GM19193 (cell line): ENCODE results near the gene NAALAD2.

Experiments used
- POLR2A ChIP-seq: IDR thresholded peaks from 4 replicates; pipeline ENCODE4 v1.6.1; 2011; ENCODE audit not compliant: insufficient read depth, insufficient read length; ENCODE audit errors: extremely low read depth

Gene NAALAD2

GRCh38 chr11:90189011-90189410, 54.5 kb downstream of the NAALAD2 start:
- no peak for TF ChIP-seq POLR2A

DNA sequence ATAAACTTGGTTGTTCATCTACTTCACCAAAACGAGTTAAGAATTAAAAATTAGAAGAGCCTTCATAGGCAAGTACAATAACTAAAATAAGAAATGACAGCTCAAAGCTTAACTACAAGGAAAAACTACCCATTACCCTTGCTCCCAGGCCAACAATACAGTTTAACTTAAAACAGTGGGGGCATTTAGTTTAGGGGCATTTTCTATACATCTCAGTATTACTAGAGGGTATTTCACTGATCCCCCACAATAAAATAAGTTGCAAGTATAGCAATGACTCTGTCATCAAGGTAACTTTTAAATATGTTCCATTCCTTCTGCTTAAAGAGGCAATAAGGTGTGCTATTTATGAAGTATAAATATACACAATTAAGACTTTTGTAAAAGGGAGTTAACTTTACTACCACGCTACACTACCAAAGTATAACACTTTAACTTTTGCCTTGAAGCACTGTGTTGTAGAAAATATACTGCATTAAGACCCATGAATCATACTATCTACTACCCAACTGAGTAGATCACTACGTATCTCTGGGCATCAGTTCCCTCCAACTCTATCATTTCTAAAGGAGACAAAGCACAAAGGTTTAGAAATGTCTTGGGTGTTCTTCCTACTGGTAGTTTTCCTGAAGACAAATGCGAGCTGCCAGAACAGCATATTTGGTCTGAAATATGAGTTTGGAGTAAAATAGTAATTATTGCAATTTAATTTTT, 58.6 kb downstream of the NAALAD2 start:
- no peak for TF ChIP-seq POLR2A

- no peak for TF ChIP-seq POLR2A
Observed at GRCh38 chr11:90197377-90197776, 62.9 kb downstream of the NAALAD2 start.

DNA sequence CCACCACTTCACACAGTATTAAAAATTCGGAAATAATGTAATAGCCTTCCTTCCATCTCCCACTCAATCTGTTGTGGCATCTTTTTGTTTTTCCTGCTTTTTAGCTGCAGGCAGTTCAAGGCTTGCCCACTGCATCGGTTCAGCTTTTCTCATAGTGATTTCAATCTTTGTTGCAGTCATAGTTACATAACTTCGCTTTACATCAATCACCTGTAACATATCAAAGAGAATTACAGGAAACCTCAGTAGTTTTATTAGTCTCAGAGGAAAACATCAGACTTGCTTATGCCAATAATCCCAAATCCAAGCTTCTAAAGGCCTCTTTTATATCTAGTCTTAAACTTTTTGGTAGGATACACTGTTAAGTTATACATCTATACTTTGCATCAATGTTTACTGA, 67.9 kb downstream of the NAALAD2 start:
- no peak for TF ChIP-seq POLR2A

- TF ChIP-seq POLR2A = no peak
Observed at GRCh38 chr11:90204407-90204806, 69.9 kb downstream of the NAALAD2 start.

DNA sequence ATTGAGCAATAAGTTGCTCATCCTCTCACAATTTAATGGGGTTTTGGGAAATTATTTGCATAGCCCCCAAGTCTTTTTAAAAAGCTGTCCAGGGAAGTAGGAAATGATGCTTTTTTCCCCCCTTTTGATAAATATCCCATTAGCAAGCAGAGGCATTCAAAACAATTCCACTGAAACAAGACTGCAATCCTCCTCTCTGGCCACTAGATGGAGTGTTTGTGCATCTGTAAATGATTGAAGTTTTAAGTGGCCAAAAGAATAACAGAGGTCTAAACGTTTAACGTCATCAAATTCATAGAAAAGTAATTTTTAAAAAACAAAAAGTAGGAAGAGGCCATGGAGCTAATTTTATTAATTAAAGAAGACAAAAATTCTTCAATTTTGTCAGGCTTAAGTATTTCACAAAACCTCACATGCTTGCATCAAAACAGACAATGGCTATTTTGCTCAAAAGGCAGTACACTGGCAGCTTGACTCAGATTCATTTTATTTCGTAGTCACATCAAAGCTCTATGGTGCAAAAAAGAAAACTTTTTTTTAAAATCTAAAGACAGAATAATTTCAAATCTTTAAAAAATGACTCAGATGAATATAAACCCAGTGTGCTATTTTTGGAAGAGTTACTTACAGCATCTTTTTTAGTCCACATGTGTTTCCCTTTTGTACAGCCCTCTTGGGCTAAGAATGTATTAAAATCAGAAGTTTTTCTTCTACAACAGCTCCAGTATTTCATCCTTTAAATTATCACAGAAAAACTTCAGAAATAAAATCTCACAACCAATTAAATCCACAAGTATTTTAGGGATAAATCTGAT, 70.6 kb downstream of the NAALAD2 start:
- no peak for TF ChIP-seq POLR2A

GRCh38 chr11:90208857-90209256, 74.4 kb downstream of the NAALAD2 start:
- TF ChIP-seq POLR2A = no peak

- TF ChIP-seq POLR2A = no peak
Observed at GRCh38 chr11:90213322-90213721, 78.9 kb downstream of the NAALAD2 start.

- no peak for TF ChIP-seq POLR2A
Observed at GRCh38 chr11:90216611-90217010, 82.1 kb downstream of the NAALAD2 start.

GRCh38 chr11:90218606-90219005, 84.1 kb downstream of the NAALAD2 start:
- no peak for TF ChIP-seq POLR2A

- no peak for TF ChIP-seq POLR2A
Observed at GRCh38 chr11:90219438-90219837, 85.0 kb downstream of the NAALAD2 start.

DNA sequence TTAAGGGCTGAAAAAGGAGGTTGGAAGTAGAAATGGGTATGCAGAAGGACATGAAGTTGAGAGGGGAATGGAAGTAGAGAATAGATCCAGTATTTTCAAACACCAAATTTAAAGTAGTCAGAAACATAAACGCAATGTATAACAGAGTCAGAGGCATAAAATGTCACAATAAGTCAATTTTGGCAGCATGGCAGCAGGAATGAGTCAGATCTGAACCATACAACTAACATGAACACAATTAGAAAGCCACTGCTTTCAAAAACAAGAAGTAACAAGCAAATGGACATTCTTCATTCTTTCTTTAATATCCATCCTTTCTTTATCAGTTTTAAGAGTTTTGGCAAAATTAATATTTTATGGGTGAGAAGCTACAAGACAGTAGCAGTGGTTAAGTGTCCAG, 85.9 kb downstream of the NAALAD2 start:
- TF ChIP-seq POLR2A = no peak

GRCh38 chr11:90221803-90222458, 87.5 kb downstream of the NAALAD2 start:
- no peak for TF ChIP-seq POLR2A

GRCh38 chr11:90222459-90223247, 88.2 kb downstream of the NAALAD2 start, which contains the start of gene CHORDC1:
Gene CHORDC1 (minus strand): TSS chr11:90223049. CDS start chr11:90222954, 95 bp downstream.
- TF ChIP-seq POLR2A = peak; percentile 79

GRCh38 chr11:90223248-90223585, 88.8 kb downstream of the NAALAD2 start:
- no peak for TF ChIP-seq POLR2A
